Endodermal cell (in vitro differentiated cells): ENCODE measurements around the gene JSRP1. TPM values are rescaled to one million over a fixed set of nuclear protein-coding genes. Genes with fewer than 3 reads are reported as not detected.
"Not testable (repeated sequence)": the region's sequence is repeated elsewhere in the genome, so short reads cannot be mapped to it uniquely, and the experiment has no call there.

Experiments used
- DNase-seq: peaks from one replicate; pipeline ENCODE4 v3.0.0-alpha.2; 2017
- H3K27ac ChIP-seq: 2 replicates; pipeline ENCODE4 v1.5.1; 2013; ENCODE audit warnings: mild to moderate bottlenecking, low read depth, low read length, moderate library complexity
- H3K27me3 ChIP-seq: 2 replicates; pipeline ENCODE4 v1.6.1; 2013; ENCODE audit warnings: mild to moderate bottlenecking, low read length, moderate library complexity; ENCODE audit not compliant: insufficient read depth, control insufficient read depth, poor library complexity, severe bottlenecking
- H3K36me3 ChIP-seq: 2 replicates; pipeline ENCODE4 v1.7.0; 2013; ENCODE audit warnings: mild to moderate bottlenecking, low read length, moderate library complexity; ENCODE audit not compliant: control insufficient read depth, insufficient read depth
- H3K4me1 ChIP-seq: one replicate; pipeline ENCODE4 v1.7.0; 2013; ENCODE audit warnings: low read length; ENCODE audit not compliant: control insufficient read depth, insufficient read depth
- H3K4me3 ChIP-seq: 2 replicates; pipeline ENCODE4 v1.5.1; 2013; ENCODE audit warnings: mild to moderate bottlenecking, low read length, moderate library complexity
- H3K9ac ChIP-seq: 2 replicates; pipeline ENCODE4 v1.6.1; 2013; ENCODE audit warnings: mild to moderate bottlenecking, low read length, moderate library complexity; ENCODE audit not compliant: poor library complexity, severe bottlenecking; ENCODE audit errors: extremely low read depth
- H3K9me3 ChIP-seq: 2 replicates; pipeline ENCODE4 v1.6.1; 2013; ENCODE audit warnings: mild to moderate bottlenecking, low read length, moderate library complexity; ENCODE audit not compliant: control insufficient read depth
- H3K27ac Mint-ChIP-seq: 2 replicates; pipeline ENCODE4 v1.8.0; 2020; ENCODE audit warnings: mixed read lengths
- H3K27me3 Mint-ChIP-seq: 2 replicates; pipeline ENCODE4 v1.8.0; 2021; ENCODE audit warnings: mild to moderate bottlenecking, mixed read lengths; ENCODE audit not compliant: insufficient read depth
- H3K36me3 Mint-ChIP-seq: 2 replicates; pipeline ENCODE4 v1.8.0; 2020; ENCODE audit warnings: low read depth, mixed read lengths
- H3K4me1 Mint-ChIP-seq: 2 replicates; pipeline ENCODE4 v1.8.0; 2020; ENCODE audit warnings: mixed read lengths
- H3K4me3 Mint-ChIP-seq: 2 replicates; pipeline ENCODE4 v1.8.0; 2020; ENCODE audit warnings: mild to moderate bottlenecking, moderate library complexity, mixed read lengths
- H3K9me3 Mint-ChIP-seq: 2 replicates; pipeline ENCODE4 v1.8.0; 2020; ENCODE audit warnings: mild to moderate bottlenecking, mixed read lengths
- CTCF ChIP-seq: fragments of 200-600 bp; sonication (generic); conservative IDR thresholded peaks from 2 replicates; pipeline ENCODE4 v1.5.0; 2021; ENCODE audit warnings: antibody characterized with exemption, mild to moderate bottlenecking
- WGBS, 2 experiments: methylation state at CpG; one replicate each; pipeline versions ENCODE4 v1.1.5 to v1.1.7; 2013; ENCODE audit warnings: missing lambda C conversion rate in 2 of 2, mixed read lengths in 1 of 2; ENCODE audit not compliant: insufficient coverage in 1 of 2, insufficient read length in 1 of 2; 5-methylcytosine and 5-hydroxymethylcytosine counted together
- total RNA-seq, 2 donors: library from RNA; stranded (reverse); fragmentation: NEBNext Ultra II Directional in 1 of 2; extraction: Animal tissue kit (Norgen Biotek cat#: 25700) in 1 of 2; gene quantifications; 2 replicates in 1 of 2; 3 replicates in 1 of 2; pipeline ENCODE4 v1.2.1, GENCODE V29; 2021

Gene JSRP1
- total RNA-seq, 2 donors from 2014 or later, result 0.66 to 0.89 TPM

DNA sequence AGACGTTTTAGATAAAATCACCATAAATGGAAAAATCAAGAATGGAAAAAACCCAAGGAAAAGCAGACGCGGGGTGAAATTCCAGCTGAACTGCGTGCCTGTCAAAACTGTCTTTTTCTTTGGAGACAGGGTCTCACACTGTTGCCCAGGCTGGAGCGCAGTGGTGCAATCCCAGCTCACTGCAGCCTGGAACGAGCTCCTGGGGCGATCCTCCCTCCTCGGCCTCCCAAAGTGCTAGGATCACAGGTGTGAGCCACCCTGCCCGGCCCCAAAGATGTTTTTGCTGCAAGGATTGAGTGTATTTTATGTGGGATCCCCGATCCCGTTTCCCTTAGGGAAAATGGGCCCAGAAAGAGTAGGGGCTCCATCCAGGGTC is 26.6 kb upstream of the JSRP1 start:
- H3K27me3 Mint-ChIP-seq, result peaks cover 52% of the 10 kb centered on the region
- no peak overlapping the region for H3K27ac Mint-ChIP-seq

DNA sequence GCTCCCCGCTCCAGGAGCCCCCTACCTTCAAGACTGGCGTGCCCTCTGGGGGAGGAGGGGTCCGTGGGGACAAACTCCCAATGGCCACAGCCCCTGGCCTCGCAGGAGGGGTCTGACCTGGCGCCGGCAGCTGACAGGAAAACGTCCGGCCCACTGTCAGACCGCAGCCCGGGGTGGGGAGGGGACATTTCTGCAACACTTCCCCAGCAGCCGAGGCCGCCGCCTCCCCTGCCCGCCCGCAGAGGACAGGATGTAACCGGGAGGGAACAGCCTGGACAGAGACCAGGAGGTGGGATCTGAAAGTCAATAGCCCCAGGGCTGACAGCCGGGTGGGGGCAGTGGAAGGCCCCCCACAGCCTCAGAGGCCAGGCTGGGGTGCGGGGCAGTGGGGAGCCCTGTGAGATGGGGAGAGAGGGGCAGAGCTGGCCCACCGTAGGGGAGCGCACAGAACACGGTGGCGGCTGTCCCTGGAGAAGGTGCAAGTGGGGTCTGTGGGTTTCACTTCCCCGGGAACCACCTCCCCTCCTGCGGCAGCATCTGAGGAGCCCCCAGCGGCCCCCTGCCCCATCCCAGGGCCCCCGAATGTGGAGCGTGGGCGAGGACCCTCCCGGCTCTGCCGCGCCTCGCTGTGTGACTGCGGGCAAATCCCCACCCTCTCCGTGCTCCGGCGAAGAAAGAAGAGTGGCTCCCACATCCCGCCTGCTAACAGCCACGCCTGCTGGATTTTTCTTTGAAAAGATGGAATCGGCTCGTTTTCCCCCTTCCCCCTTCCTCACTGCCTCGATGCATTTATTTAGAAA is 26.0 kb upstream of the JSRP1 start, which contains the start of gene PEAK3:
PEAK3 (minus strand) TSS at position 114 of the 800 bp plus-strand sequence. CDS start 1,244 bp downstream, outside the sequence.
- H3K9me3 ChIP-seq, result no peaks in the 10 kb centered on the region
- H3K4me1 ChIP-seq, result no peaks in the 10 kb centered on the region
- H3K9ac ChIP-seq, result no peak within 1 kb of the TSS
- TF ChIP-seq CTCF, result no peak
- H3K36me3 ChIP-seq, result no peaks in the 10 kb centered on the region
- 13 to 18% methylated on average over 16 to 38 of the region's 41 CpGs for WGBS, 2 experiments
- peaks cover 41% of the 10 kb centered on the region for H3K27me3 ChIP-seq
- Mint-ChIP-seq H3K27ac (no peak within 1 kb of the TSS), H3K4me3 (peak within 1 kb of the TSS; percentile 47), H3K4me1 (no peaks in the 10 kb centered on the region), H3K27me3 (peaks cover 46% of the 10 kb centered on the region), H3K9me3 (no peaks in the 10 kb centered on the region), H3K36me3 (no peaks in the 10 kb centered on the region)
- H3K4me3 ChIP-seq, result no peak within 1 kb of the TSS
- peak; percentile 86 for DNase-seq
- no peak within 1 kb of the TSS for H3K27ac ChIP-seq

More for the DNA sequence above, 26.6 kb upstream of the JSRP1 start:
- DNase-seq, result no peak
- Histone ChIP-seq H3K36me3 (no peaks in the 10 kb centered on the region), H3K27ac (no peak overlapping the region), H3K9ac (no peak overlapping the region), H3K27me3 (peaks cover 47% of the 10 kb centered on the region), H3K4me3 (no peak overlapping the region), H3K9me3 (no peaks in the 10 kb centered on the region), H3K4me1 (no peaks in the 10 kb centered on the region)
- Mint-ChIP-seq H3K36me3 (no peaks in the 10 kb centered on the region), H3K4me1 (no peaks in the 10 kb centered on the region), H3K9me3 (no peaks in the 10 kb centered on the region), H3K4me3 (peak overlapping the region; percentile 47)
- WGBS, 2 experiments, result 69 to 73% methylated on average over 10 to 11 of the region's 11 CpGs
- no peak for TF ChIP-seq CTCF

DNA sequence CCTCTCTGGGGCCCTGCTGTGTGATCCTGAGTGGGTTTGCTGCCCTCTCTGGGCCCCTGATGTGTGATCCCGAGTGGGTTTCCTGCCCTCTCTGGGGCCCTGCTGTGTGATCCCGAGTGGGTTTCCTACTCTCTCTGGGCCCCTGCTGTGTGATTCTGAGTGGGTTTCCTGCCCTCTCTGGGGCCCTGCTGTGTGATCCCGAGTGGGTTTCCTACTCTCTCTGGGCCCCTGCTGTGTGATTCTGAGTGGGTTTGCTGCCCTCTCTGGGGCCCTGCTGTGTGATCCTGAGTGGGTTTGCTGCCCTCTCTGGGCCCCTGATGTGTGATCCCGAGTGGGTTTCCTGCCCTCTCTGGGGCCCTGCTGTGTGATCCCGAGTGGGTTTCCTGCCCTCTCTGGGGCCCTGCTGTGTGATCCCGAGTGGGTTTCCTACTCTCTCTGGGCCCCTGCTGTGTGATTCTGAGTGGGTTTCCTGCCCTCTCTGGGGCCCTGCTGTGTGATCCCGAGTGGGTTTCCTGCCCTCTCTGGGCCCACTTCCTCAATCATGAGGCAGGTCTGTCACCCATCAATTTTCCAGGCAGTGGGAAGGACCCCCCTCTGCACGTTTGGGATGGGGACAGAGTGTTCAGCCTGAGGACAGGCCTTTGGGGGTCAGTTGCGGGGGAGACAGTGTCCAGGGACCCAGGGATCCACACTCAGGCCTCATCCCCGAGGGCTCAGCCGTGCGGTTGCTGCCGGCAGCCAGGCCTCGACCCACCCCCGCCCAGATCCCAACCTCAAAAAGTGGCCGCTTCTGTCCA is 25.2 kb upstream of the JSRP1 start:
- H3K4me3 ChIP-seq, H3K9ac ChIP-seq: not testable (repeated sequence)

More for the DNA sequence above, 25.2 kb upstream of the JSRP1 start:
- not testable (repeated sequence) for H3K9me3 Mint-ChIP-seq, H3K4me1 Mint-ChIP-seq, H3K36me3 Mint-ChIP-seq, H3K36me3 ChIP-seq, H3K27ac ChIP-seq, H3K9me3 ChIP-seq, H3K4me1 ChIP-seq, DNase-seq, H3K27ac Mint-ChIP-seq
- 33 to 40% methylated on average over 3 to 12 of the region's 16 CpGs for WGBS, 2 experiments
- peaks cover 33% of the 10 kb centered on the region for H3K27me3 ChIP-seq
- H3K4me3 Mint-ChIP-seq, result peak overlapping the region; percentile 47
- H3K27me3 Mint-ChIP-seq, result peaks cover 38% of the 10 kb centered on the region
